Upper lobe of right lung (tissue), 1 donor: ENCODE measurements around the gene APMAP. TPM values are rescaled to one million over a fixed set of nuclear protein-coding genes. Genes with fewer than 3 reads are reported as not detected.

Experiments used
- ATAC-seq: fragments of 200-7000 bp; cut with Tn5 transposase; one replicate; pipeline ENCODE4 v1.9.1; 2020; ENCODE audit warnings: mild to moderate bottlenecking, moderate library complexity
- DNase-seq: peaks from one replicate; pipeline ENCODE4 v3.0.0-alpha.2; 2020
- H3K27ac ChIP-seq: fragments of 200-600 bp; one replicate; pipeline ENCODE4 v1.8.0; 2022
- H3K27me3 ChIP-seq: fragments of 200-600 bp; one replicate; pipeline ENCODE4 v1.8.0; 2022; ENCODE audit warnings: mild to moderate bottlenecking
- H3K36me3 ChIP-seq: fragments of 200-600 bp; one replicate; pipeline ENCODE4 v1.8.0; 2022
- H3K4me1 ChIP-seq: fragments of 200-600 bp; one replicate; pipeline ENCODE4 v1.8.0; 2022
- H3K4me3 ChIP-seq: fragments of 200-600 bp; one replicate; pipeline ENCODE4 v1.8.0; 2022; ENCODE audit warnings: mild to moderate bottlenecking
- H3K9me3 ChIP-seq: fragments of 200-600 bp; one replicate; pipeline ENCODE4 v1.8.0; 2022
- CTCF ChIP-seq: fragments of 200-600 bp; IDR thresholded peaks from one replicate; pipeline ENCODE4 v1.8.0; 2022; ENCODE audit warnings: antibody characterized with exemption
- intact Hi-C: fragments of 100-400 bp; cut with DNase I; formaldehyde crosslinking; loops from one replicate; pipeline ENCODE4 v1.11.0; 2022
- total RNA-seq: library from RNA; stranded (reverse); fragmentation: NEBNext Ultra II Directional; extraction: Animal tissue kit (Norgen Biotek cat#: 25700); gene quantifications from one replicate; pipeline ENCODE4 v1.2.1, GENCODE V29; 2021
- donor health status: DM: no; HTN: yes; CAD: no; lungs with severe emphysema.

Gene APMAP
- total RNA-seq, 1 donor from 2014 or later = 73.5 TPM

GRCh38 chr20:24961384-24962181, 31.0 kb downstream of the APMAP start:
- no peak for TF ChIP-seq CTCF
- DNase-seq = no peak
- intact Hi-C loops = no loop called here
- H3K4me3 ChIP-seq = no peak overlapping the region
- H3K4me1 ChIP-seq = no peaks in the 10 kb centered on the region
- no peak for ATAC-seq
- H3K27me3 ChIP-seq = no peaks in the 10 kb centered on the region
- no peak overlapping the region for H3K27ac ChIP-seq
- H3K36me3 ChIP-seq = peaks cover 88% of the 10 kb centered on the region
- no peaks in the 10 kb centered on the region for H3K9me3 ChIP-seq

- no peaks in the 10 kb centered on the region for H3K9me3 ChIP-seq
- no peak for DNase-seq
- H3K4me1 ChIP-seq = no peaks in the 10 kb centered on the region
- intact Hi-C loops = no loop called here
- peaks cover 87% of the 10 kb centered on the region for H3K36me3 ChIP-seq
- no peak overlapping the region for H3K27ac ChIP-seq
- no peak for TF ChIP-seq CTCF
- no peaks in the 10 kb centered on the region for H3K27me3 ChIP-seq
- H3K4me3 ChIP-seq = no peak overlapping the region
- ATAC-seq = no peak
Measured at GRCh38 chr20:24960861-24961260, 31.7 kb downstream of the APMAP start.

GRCh38 chr20:24960302-24960801, 32.2 kb downstream of the APMAP start:
- no peak for ATAC-seq
- H3K9me3 ChIP-seq = no peaks in the 10 kb centered on the region
- H3K27ac ChIP-seq = peak overlapping the region; percentile 14
- no peaks in the 10 kb centered on the region for H3K27me3 ChIP-seq
- no peak for TF ChIP-seq CTCF
- H3K4me1 ChIP-seq = no peaks in the 10 kb centered on the region
- DNase-seq = no peak
- H3K4me3 ChIP-seq = no peak overlapping the region
- H3K36me3 ChIP-seq = peaks cover 82% of the 10 kb centered on the region
- intact Hi-C loops = no loop called here

- intact Hi-C loops = no loop called here
- no peak for ATAC-seq
Measured at GRCh38 chr20:24959591-24960301, 32.8 kb downstream of the APMAP start.

More at GRCh38 chr20:24959591-24960301, 32.8 kb downstream of the APMAP start:
- H3K27ac ChIP-seq = no peak overlapping the region
- no peaks in the 10 kb centered on the region for H3K27me3 ChIP-seq
- no peak for DNase-seq
- H3K4me3 ChIP-seq = no peak overlapping the region
- no peak for TF ChIP-seq CTCF
- no peaks in the 10 kb centered on the region for H3K4me1 ChIP-seq
- peaks cover 77% of the 10 kb centered on the region for H3K36me3 ChIP-seq
- no peaks in the 10 kb centered on the region for H3K9me3 ChIP-seq
